ENCODE results near the gene PCNX1. TPM values are rescaled to one million over a fixed set of nuclear protein-coding genes. Genes with fewer than 3 reads are reported as not detected.
A peak's percentile ranks its signal among the peaks of the same experiment; 100 is the strongest.
"Not testable (repeated sequence)": the region's sequence is repeated elsewhere in the genome, so short reads cannot be mapped to it uniquely, and the experiment has no call there.

PCNX1 gene
- total and polyA plus RNA-seq, 4 donors, result 5.7 to 41.2 (median 18.2) TPM

DNA sequence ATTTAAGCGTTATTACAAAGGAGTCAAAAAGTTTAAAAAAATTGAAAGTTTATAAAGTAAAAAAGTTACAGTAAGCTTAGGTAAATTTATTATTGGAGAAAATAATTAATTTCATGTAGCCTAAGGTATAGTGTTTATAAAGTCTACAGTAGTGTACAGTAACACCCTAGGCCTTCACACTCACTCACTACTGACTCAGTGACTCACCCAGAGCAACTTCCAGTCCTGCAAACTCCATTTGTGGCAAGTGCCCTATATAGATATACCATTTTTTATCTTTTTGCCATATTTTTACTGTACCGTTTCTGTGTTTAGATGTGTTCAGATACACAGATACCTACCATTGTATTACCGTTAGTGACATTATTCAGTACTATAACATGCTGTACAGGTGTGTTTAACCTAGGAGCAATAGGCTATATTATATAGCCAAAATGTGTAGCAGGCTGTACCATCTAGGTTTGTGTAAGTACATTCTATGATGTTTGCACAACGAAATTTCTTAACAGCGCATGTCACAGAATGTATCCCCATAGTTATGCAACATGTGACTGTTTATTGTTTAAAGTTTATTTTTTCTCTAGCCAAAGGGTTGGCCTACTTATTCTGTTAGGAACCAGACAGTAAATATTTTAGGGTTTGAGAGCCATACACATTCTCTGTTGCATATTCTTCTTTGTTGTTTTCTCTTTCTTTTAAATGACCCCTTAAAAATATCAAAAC, 155.5 kb downstream of the PCNX1 start:
- H3K4me3 ChIP-seq (ENCODE audit: low read depth in 1 of 3, low read length in 3 of 3), result no peak overlapping the region
- H3K9me3 ChIP-seq (ENCODE audit: control insufficient read depth in 4 of 4, low read length in 3 of 4), result no peaks in the 10 kb centered on the region
- no peak overlapping the region for H3K9ac ChIP-seq (ENCODE audit: low read depth in 1 of 2, low read length in 2 of 2)
- WGBS, result 71% methylated on average over 5 of the region's 5 CpGs
- peak; percentile 21 for TF ChIP-seq YY1 (IDR thresholded peaks at IDR 0.05)
- TF ChIP-seq HNF4A (conservative IDR thresholded peaks at IDR 0.05), result peak in 1 of 2 donors; percentile 10
- TF ChIP-seq CTCF (IDR thresholded peaks at IDR 0.05; ENCODE audit: low read depth, low read length, missing input control), result no peak
- H3K27ac ChIP-seq (ENCODE audit: low read depth in 1 of 2, low read length in 2 of 2), result no peak overlapping the region
- peaks cover 9 to 34% (median 28%) of the 10 kb centered on the region in 4 donors for H3K36me3 ChIP-seq (ENCODE audit: control insufficient read depth in 4 of 4, insufficient read depth in 3 of 4, low read depth in 1 of 4, low read length in 3 of 4)
- H3K4me1 ChIP-seq (ENCODE audit: control insufficient read depth in 4 of 4, insufficient read depth in 4 of 4, low read length in 3 of 4), result peaks cover 0 to 7% (median 0%) of the 10 kb centered on the region in 4 donors
- no peaks in the 10 kb centered on the region for H3K27me3 ChIP-seq (ENCODE audit: control insufficient read depth in 4 of 4, insufficient read depth in 4 of 4, low read length in 3 of 4)
- no peak for DNase-seq (ENCODE audit: low spot score)

DNA sequence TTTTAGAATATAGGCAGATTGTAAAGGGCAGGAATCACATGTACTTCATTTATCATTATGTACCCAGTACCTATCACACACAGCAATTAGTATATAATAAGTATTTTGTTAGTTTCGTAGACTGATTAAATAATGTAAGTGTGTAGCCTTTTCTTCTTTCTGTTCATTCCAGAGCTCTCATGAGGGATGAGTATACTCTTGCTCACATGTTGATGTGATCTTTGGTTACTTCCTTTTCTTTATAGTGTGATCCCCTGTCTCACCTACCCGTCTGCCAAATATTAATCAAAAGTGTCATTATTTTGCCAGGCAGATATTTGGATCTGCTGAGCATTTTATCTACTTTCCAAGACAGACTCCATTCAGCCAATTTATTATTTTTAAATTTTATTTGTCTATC, 156.1 kb downstream of the PCNX1 start:
- H3K27ac ChIP-seq (ENCODE audit: low read depth in 1 of 2, low read length in 2 of 2), result no peak overlapping the region
- no peak for TF ChIP-seq REST (IDR thresholded peaks at IDR 0.05)
- TF ChIP-seq, protein P1, sequence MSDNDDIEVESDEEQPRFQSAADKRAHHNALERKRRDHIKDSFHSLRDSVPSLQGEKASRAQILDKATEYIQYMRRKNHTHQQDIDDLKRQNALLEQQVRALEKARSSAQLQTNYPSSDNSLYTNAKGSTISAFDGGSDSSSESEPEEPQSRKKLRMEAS (IDR thresholded peaks at IDR 0.05), result no peak
- TF ChIP-seq HNF4A (conservative IDR thresholded peaks at IDR 0.05), result no peak
- no peak for TF ChIP-seq RAD21 (IDR thresholded peaks at IDR 0.05)
- TF ChIP-seq, protein P2, sequence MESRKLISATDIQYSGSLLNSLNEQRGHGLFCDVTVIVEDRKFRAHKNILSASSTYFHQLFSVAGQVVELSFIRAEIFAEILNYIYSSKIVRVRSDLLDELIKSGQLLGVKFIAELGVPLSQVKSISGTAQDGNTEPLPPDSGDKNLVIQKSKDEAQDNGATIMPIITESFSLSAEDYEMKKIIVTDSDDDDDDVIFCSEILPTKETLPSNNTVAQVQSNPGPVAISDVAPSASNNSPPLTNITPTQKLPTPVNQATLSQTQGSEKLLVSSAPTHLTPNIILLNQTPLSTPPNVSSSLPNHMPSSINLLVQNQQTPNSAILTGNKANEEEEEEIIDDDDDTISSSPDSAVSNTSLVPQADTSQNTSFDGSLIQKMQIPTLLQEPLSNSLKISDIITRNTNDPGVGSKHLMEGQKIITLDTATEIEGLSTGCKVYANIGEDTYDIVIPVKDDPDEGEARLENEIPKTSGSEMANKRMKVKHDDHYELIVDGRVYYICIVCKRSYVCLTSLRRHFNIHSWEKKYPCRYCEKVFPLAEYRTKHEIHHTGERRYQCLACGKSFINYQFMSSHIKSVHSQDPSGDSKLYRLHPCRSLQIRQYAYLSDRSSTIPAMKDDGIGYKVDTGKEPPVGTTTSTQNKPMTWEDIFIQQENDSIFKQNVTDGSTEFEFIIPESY (IDR thresholded peaks at IDR 0.05), result no peak
- no peak for TF ChIP-seq RXRA (IDR thresholded peaks at IDR 0.05)
- TF ChIP-seq SP1 (IDR thresholded peaks at IDR 0.05), result no peak
- TF ChIP-seq FOXA1 (IDR thresholded peaks at IDR 0.05), result no peak
- TF ChIP-seq JUND (IDR thresholded peaks at IDR 0.05), result no peak
- no peak for TF ChIP-seq NR2F2 (IDR thresholded peaks at IDR 0.05)
- no peak for TF ChIP-seq EGR1 (IDR thresholded peaks at IDR 0.05; ENCODE audit: low read depth in 2 of 2)
- TF ChIP-seq, protein P3, sequence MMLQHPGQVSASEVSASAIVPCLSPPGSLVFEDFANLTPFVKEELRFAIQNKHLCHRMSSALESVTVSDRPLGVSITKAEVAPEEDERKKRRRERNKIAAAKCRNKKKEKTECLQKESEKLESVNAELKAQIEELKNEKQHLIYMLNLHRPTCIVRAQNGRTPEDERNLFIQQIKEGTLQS (IDR thresholded peaks at IDR 0.05), result no peak
- no peak overlapping the region for H3K9ac ChIP-seq (ENCODE audit: low read depth in 1 of 2, low read length in 2 of 2)
- no peak overlapping the region for H3K4me3 ChIP-seq (ENCODE audit: low read depth in 1 of 3, low read length in 3 of 3)
- WGBS, result 90% methylated on average over 2 of the region's 2 CpGs
- no peak for DNase-seq (ENCODE audit: low spot score)
- peaks cover 7 to 29% (median 23%) of the 10 kb centered on the region in 4 donors for H3K36me3 ChIP-seq (ENCODE audit: control insufficient read depth in 4 of 4, insufficient read depth in 3 of 4, low read depth in 1 of 4, low read length in 3 of 4)
- no peaks in the 10 kb centered on the region for H3K9me3 ChIP-seq (ENCODE audit: control insufficient read depth in 4 of 4, low read length in 3 of 4)
- no peaks in the 10 kb centered on the region for H3K27me3 ChIP-seq (ENCODE audit: control insufficient read depth in 4 of 4, insufficient read depth in 4 of 4, low read length in 3 of 4)
- peaks cover 0 to 7% (median 0%) of the 10 kb centered on the region in 4 donors for H3K4me1 ChIP-seq (ENCODE audit: control insufficient read depth in 4 of 4, insufficient read depth in 4 of 4, low read length in 3 of 4)

- not testable (repeated sequence) for H3K4me1 ChIP-seq (ENCODE audit: control insufficient read depth in 4 of 4, insufficient read depth in 4 of 4, low read length in 3 of 4); H3K9ac ChIP-seq (ENCODE audit: low read depth in 1 of 2, low read length in 2 of 2); DNase-seq (ENCODE audit: low spot score); H3K27me3 ChIP-seq (ENCODE audit: control insufficient read depth in 4 of 4, insufficient read depth in 4 of 4, low read length in 3 of 4); H3K27ac ChIP-seq (ENCODE audit: low read depth in 1 of 2, low read length in 2 of 2); H3K4me3 ChIP-seq (ENCODE audit: low read depth in 1 of 3, low read length in 3 of 3); H3K9me3 ChIP-seq (ENCODE audit: control insufficient read depth in 4 of 4, low read length in 3 of 4)
- 99% methylated on average over 3 of the region's 3 CpGs for WGBS
- H3K36me3 ChIP-seq (ENCODE audit: control insufficient read depth in 4 of 4, insufficient read depth in 3 of 4, low read depth in 1 of 4, low read length in 3 of 4), result peaks cover 3 to 21% (median 20%) of the 10 kb centered on the region in 4 donors
Observed at GRCh38 chr14:71064747-71065146, 157.5 kb downstream of the PCNX1 start.

Data from liver (tissue), 9 donors.